GM19351 (cell line): ENCODE measurements around the gene STN1.

Source experiments
- ATAC-seq: cut with Tn5 transposase; IDR thresholded peaks from one replicate; pipeline ENCODE4 v1.9.1; 2021; ENCODE audit warnings: mild to moderate bottlenecking, moderate library complexity; ENCODE audit not compliant: unreplicated experiment

The STN1 gene

GRCh38 chr10:103870516-103870915 is 47.5 kb downstream of the STN1 start:
- ATAC-seq: no peak

- ATAC-seq: no peak
These were observed 48.6 kb downstream of the STN1 start for GRCh38 chr10:103869336-103869735.

GRCh38 chr10:103868200-103868599 is 49.8 kb downstream of the STN1 start:
- no peak for ATAC-seq

DNA sequence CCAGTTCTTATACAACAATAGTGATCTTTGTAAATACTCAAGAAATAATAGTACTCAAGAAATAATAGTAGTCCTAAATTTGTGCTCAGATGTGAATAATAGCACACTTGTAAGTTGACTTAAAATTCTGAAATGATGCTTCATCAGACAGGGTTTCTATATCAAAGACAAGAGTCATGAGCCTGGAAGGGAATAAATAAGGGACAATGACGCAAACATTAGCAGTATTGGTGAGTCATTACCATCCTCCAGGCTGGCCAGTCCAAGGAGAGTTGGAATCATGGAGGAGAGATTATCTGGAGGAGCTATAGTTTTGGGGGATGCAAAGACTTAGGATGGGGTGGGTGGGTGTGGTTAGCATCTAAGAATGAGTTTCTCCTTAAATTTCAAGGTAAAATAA is 56.5 kb downstream of the STN1 start:
- no peak for ATAC-seq

DNA sequence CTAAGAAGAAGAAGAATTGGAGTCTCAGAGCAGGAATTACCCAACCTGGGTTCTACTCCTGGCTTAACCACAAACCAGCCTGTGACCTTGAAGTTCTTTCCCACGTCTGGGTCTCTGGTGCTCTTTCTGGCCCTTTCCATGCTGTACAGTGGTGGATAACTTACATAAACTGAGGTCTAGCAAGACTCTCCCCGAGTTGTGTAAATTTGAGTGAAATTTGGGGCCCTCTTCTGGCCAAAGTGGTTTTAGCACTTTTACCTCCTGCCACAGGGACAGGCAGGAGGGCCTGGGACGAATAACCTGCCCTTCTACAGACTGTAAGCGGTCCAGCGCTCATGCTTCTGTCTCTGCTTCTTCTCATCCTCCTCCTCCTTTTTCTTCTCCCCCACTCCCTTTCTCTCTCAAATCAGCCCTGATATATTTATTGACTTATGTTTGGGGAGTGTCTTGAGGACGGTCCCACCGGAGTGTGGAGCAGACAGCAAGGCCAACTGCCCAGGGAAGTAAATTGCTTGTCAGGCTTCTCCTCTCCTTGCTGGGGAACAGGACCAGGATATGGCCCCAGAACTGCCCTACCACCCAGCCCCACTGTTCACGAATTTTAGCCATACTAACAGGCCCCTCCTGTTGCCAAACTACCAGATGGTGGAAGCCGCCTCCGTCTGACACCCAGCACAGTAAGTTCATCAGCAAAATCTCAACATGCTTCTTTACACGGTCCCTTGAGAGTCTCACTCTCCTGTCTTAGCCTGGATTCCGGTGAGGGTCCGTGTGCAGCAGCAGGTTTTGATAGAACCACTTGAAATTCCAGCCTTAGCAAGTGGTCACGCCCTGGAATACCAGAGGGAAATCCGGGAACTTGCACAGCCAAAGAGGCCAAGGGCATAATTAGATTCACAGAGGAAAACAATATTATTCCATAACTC is 58.6 kb downstream of the STN1 start:
- peak; percentile 84 for ATAC-seq

GRCh38 chr10:103858360-103858759 is 59.6 kb downstream of the STN1 start:
- ATAC-seq: no peak

DNA sequence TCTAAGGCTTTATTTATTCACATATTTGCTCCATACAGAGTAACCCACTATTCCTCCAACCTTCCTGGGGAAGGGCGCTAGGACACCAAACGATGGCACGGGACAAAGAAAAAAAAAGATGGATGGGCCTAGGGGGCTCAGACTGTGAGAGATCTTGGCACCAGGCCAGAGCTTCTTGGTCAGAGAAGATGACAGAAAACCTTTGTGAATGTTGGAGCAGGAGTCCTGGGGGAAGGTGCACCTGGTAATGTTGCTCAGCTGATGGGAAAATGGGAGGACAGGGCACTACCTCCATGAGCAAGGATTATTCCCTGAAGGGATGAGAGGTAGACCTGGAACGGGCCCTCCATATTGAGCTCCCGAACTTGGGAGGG is 61.2 kb downstream of the STN1 start:
- ATAC-seq: no peak

GRCh38 chr10:103855852-103856796 is 61.9 kb downstream of the STN1 start:
- no peak for ATAC-seq

DNA sequence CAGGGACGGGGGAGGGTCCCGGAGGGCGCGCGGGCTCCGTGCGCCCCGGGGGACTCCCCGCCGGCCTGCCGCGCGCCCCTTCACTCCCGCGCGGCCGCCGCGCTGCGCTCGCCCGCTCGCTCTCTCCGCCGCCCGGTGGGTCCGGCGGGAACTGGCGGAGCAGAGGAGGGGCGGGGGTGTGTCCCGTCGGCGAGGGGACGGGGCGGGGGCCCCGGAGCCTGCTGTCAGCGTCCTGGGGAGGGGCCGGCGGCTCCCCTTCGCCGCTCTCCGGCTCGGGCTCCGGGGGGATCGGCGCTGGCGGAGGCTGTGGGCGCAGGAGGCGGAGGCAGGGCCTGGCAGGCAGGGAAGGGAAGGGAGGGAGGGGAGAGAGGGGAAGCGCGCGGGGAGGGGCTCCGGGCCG is 62.6 kb downstream of the STN1 start, which contains the start of gene SH3PXD2A:
TSS of gene SH3PXD2A (minus strand) at position 153 of the 400 bp plus-strand sequence. CDS start 310 bp downstream, outside the sequence.
- ATAC-seq: no peak

DNA sequence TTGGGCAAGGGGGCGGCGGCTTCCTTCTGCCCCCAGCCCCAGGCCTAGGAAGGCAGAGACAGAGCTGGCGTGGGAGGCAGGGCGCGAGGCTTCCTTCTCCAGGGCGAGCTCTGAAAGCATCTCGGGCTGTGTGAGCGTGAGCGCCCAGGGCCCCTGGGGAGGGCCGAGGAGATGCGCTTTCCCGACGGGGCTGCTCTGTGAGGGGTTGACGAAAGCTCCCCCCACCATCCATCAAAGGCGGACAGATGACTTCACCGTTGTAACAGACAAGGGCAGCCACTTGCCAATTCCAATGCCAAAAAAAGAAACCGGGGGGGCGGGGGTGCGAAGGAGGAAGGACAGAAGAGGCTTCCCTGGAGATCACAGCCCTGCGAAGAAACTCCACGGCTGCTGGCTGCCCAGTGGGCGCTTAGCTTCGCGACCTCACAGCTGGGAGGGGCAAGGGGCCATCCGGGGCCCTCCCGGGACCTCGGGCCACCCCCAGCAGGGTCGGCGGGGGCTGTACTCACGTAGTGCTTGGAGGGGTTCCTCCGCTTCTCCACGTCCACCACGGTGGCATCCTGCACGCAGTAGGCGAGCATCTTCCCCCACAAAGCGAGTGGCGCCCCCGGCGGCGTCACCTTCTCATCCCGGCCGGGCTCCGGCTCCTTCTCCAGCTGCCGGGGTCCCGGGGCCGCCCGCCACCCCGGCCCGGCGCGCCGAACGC is 63.1 kb downstream of the STN1 start:
- ATAC-seq: no peak

GRCh38 chr10:103854265-103854685 is 63.7 kb downstream of the STN1 start:
- ATAC-seq: no peak

DNA sequence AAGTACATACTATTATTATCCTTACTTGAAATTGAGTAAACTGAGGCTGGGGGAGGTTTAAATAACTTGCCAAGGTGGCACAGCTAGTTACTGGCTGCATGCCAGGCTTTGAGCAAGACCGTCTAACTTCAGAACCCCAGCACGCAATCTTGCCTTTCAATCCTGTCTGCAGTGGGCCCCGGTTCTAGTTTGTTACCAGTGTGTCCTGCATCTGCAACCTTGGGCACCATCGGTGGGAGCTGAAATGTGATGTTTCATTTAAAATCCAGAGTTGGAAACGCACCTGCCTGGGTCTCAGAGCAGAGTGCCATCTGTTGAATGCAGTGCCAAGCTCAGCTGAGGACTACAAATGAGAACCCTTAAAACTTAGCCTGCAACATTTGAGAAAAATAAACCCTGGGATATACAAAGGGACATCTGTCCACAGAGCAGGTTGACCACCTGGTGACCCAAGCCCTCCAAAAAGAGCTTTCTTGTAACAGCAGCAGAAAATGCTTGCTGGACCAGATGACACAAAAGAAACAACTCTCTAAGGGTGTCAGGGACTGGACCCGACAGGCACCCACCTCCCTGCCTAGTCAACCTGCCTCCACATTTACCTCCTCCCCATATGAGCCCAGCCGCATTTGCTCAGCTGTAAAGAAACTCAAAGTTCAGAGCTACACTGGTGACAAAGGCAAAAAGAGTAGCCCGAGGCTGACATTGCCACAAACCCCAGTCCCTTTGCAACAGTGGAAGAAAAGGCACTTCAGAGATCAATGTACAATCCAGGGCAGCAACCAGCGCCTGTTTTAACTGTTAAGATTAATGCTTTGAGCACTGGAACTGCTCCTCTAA is 64.3 kb downstream of the STN1 start:
- no peak for ATAC-seq

GRCh38 chr10:103852856-103853255 is 65.1 kb downstream of the STN1 start:
- ATAC-seq: no peak

DNA sequence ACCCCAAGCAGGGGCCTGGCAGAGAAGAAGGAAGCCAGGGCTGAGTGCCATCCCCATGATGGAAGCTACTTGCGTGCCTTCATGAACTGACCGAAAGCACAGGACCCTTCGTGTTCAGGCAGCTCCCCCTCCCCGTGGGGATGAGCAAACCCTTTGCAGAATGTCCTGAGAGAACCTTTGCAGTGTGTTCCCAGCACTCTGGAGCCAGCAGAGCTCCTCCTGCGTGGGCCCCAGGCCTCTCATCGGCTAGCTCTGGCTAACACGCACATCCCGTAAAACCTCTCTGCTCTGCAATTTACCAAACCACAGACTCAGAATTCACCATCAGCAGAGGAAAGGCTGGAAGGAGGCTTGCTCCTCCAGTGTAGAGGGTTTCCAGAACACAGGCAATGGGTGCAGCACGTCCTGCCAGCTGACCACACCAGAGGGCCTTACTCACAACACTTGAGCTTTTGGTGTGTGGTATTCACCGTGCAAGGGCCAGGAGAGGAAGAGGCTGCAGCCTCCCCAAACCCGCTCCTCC is 65.7 kb downstream of the STN1 start:
- ATAC-seq: no peak

DNA sequence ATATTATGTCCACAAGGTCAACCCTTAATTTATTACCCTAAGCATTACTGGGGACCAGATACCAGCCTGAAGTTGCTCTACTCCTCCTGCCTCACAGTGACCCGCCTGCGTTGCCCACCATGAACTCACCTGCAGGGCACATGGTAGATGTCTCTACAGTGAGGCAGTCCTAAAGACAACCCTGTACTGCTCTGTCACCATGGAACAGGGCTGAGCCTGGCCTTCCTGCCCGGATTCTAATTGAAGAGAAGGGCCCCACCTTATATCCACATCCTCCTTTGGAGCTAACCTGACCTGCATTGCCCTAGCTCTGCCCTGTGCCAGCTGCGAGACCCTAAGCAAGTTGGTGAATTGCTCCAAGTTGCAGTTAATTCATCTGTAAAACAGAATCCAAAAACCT is 66.7 kb downstream of the STN1 start:
- ATAC-seq: no peak

GRCh38 chr10:103850572-103850895 is 67.5 kb downstream of the STN1 start:
- no peak for ATAC-seq

- no peak for ATAC-seq
These were observed 68.0 kb downstream of the STN1 start for GRCh38 chr10:103849880-103850571.

DNA sequence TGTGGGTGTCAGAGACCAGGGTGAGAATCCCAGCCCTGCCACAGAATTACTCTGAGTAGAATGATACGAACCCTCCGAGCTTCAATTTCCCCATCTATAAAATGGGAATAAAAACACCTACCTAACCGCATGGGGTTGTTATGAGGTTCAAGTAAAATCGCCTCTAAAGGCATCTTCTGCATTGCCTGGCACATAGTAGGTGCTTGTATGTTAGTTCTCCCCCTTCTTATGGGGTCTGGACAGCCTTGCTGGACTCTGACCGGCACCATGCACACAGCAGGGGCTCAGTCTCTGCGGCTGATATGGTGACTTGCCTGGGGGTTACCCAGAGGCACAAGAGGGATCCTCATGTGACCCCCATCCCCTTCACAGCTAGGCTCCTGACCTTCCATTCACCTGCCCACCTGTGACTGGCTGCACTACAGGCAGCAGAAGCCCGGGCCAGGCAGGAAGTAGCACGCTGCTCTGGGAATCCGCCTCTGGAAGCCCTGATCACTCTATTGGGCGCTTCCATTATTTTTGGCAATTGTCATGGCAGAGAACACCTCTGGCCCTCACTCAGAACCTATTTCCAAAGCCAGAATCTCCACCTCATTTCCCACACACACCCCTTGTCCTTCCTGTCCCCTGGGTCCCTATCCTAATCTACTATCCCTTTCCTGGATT is 68.6 kb downstream of the STN1 start:
- no peak for ATAC-seq
